Measurements from ENCODE around the gene RNF44.

The RNF44 gene

DNA sequence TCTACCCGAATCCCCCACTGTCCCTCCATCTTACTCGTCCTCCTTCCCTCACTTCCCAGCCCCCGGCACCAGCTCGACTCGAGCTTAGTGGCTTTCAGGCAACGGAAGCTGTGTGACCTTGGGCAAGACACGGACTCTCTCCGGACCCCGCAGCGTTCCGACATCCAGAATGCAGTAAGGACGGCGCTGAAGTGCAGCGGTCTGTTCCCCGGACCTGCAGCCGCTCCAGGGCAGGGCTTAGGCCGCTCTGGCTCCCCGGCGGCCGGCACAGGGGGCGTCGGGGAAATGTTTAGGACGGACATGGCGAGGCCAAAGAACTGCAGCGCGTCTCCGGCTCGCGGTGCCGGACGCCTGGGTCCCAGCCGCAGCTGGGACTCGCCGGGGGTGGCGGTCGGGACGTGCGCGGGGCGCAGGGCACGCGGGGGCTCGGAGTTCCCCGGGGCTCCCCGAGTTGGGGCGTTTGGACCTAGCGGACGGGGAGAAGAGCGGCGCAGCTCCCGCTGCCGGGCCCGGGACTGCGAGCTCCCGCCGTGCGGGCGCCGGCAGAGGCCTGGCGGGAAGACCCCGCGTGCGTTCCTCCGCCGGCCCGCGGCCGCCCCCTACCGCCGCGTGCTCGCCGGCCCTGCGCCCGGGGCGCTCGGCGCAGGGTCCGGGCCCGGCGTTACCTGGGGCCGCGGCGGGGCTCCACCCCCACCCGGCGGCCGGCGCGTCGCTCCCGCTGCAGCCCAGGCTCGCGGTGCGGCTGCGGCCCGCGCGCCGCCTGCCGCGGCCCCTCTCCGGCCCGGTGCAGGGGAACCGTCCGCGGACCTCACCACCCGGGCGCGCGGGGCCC, 5.6 kb upstream of the RNF44 start:
- peak; percentile 64 for DNase-seq (ENCODE audit: extremely low spot score)
- TF ChIP-seq, protein P1, sequence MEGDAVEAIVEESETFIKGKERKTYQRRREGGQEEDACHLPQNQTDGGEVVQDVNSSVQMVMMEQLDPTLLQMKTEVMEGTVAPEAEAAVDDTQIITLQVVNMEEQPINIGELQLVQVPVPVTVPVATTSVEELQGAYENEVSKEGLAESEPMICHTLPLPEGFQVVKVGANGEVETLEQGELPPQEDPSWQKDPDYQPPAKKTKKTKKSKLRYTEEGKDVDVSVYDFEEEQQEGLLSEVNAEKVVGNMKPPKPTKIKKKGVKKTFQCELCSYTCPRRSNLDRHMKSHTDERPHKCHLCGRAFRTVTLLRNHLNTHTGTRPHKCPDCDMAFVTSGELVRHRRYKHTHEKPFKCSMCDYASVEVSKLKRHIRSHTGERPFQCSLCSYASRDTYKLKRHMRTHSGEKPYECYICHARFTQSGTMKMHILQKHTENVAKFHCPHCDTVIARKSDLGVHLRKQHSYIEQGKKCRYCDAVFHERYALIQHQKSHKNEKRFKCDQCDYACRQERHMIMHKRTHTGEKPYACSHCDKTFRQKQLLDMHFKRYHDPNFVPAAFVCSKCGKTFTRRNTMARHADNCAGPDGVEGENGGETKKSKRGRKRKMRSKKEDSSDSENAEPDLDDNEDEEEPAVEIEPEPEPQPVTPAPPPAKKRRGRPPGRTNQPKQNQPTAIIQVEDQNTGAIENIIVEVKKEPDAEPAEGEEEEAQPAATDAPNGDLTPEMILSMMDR (IDR thresholded peaks at IDR 0.05; ENCODE audit: control extremely low read depth, extremely low read depth, low read depth, missing control alignments) = peak; percentile 61
- ChIA-PET POLR2A (interaction anchor here (0.5 to 0.6 kb wide), 4 partner anchors 21 to 366 kb away, joined by 3 to 7 read pairs (median 4); partner anchors contain the start of gene FAF2), CTCF (interaction anchor here (0.7 to 2.8 kb wide), 17 partner anchors 8 to 181 kb away, joined by 3 to 32 read pairs (median 5); partner anchors contain the start of genes CLTB, KIAA1191 and TSPAN17)

DNA sequence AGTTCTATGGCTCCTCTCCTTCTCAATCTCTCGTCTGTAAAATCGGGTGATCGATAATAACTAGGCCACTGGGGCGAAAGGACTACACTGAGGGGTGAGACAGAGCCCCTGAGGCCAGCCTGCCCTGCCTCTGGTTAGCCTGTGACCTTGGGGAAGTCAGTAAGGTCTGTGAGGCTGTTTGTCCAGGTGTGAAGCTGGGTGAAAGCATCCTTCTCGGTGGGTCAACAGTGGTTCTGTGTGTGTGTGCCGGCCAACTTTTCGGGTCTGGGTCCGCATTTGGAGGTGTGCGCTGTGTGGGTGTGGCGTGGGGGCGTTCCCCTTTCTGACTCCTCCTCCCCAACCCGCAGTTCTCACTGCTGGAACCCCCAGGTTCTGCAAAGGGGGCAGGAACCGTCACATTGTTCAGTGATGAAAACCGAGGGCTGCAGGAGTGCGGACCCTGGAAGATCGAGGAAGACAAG, 5.0 kb upstream of the RNF44 start:
- POLR2A ChIA-PET = no interaction called here
- no peak for DNase-seq (ENCODE audit: extremely low spot score)
- CTCF ChIA-PET = interaction anchor here (0.8 to 2.8 kb wide), 8 partner anchors 8 to 135 kb away, joined by 3 to 32 read pairs (median 4); partner anchors contain the start of gene CLTB
- TF ChIP-seq, protein P1 (IDR thresholded peaks at IDR 0.05; ENCODE audit: control extremely low read depth, extremely low read depth, low read depth, missing control alignments) = no peak

DNA sequence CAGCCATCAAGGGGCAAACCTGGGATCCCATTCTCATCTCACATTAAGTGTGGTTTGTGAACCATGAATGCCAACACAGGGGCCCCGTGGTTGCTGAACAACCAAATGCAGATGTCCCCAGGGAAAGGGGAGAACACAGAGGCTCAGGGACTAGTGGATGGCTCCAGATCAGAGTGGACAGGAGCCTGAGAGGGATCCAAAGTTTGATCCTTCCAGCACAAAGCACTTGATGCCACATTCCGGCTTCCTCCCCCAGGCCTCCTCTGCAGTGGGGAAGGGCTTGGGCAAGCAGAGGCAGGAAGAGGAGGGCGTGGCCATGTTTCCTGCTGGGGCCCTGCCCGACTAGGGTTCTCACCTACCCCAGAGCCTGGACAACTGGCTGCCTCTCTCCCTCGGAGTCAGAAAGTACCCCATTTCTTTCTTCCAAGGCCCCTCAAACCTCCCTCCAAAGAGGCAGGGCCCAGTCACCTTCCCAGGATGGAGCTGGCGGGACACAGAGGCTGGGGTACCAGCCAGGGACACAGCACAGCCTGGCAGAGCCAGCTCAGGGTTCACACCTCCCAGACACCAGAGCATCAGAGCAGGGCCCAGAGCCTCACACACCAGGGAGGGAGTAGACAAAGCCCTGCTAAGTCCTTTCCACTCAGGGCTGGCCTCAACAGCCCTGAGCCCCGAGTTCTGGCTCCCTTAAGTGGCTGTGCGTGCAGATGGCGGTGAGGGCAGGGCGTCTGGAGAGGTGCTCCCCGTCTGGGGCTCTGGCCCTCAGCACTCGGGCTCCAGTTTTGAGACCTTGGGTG, 4.3 kb upstream of the RNF44 start:
- POLR2A ChIA-PET = no interaction called here
- CTCF ChIA-PET = interaction anchor here (1.4 to 2.8 kb wide), 3 partner anchors 33 to 125 kb away, joined by 3 to 32 read pairs (median 15); partner anchors contain the start of genes CLTB and FAF2
- TF ChIP-seq, protein P1 (IDR thresholded peaks at IDR 0.05; ENCODE audit: control extremely low read depth, extremely low read depth, low read depth, missing control alignments) = no peak

DNA sequence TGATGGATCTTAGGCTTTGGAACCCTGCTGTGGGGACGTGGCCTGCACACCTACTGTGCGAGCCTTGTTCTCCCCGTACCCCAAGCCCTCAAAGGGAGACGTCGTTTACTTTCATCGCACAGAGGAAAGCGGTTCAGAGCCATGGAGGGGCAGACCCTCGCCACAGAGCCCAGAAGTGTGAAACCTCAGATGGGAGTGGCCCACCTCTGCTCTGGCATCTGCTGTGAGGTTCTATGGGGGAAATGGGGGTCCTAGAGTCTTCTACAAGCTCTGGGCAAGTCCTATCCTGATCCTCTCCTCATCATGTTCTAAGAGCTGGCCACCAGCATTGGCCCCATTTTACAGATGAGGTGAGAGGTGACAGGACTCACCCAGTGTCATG, 3.7 kb upstream of the RNF44 start:
- TF ChIP-seq, protein P1 (IDR thresholded peaks at IDR 0.05; ENCODE audit: control extremely low read depth, extremely low read depth, low read depth, missing control alignments) = no peak
- ChIA-PET CTCF (interaction anchor here (2.8 kb wide), 1 partner anchor 93 kb away, joined by 15 read pairs; the partner anchor contains the start of gene FAF2), POLR2A (no interaction called here)
- DNase-seq (ENCODE audit: extremely low spot score) = no peak

More for the DNA sequence above, 4.3 kb upstream of the RNF44 start:
- DNase-seq (ENCODE audit: extremely low spot score) = no peak

DNA sequence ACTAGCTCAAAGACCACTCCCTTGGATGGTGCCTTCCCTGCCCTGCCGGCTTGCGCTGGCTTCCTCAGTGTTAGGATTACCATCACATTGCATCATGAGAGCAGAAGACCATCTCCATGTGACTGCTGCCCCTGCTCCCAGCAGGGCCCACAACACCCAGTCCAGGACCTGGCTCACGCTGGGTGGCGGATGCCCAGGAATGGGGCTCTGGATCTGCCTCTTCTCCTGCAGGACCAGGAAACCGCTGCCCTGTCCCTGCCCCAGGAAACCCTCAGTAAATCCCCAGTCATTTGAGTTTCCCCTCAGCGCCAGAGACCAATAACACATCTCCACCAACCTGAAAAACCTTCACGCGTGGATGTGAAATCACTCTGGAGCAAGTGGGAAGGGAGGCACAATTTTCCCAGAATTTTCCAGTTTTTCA, 3.3 kb upstream of the RNF44 start:
- ChIA-PET POLR2A (no interaction called here), CTCF (interaction anchor here (2.8 kb wide), 1 partner anchor 93 kb away, joined by 15 read pairs; the partner anchor contains the start of gene FAF2)

More for the DNA sequence above, 3.3 kb upstream of the RNF44 start:
- TF ChIP-seq, protein P1 (IDR thresholded peaks at IDR 0.05; ENCODE audit: control extremely low read depth, extremely low read depth, low read depth, missing control alignments) = no peak
- DNase-seq (ENCODE audit: extremely low spot score) = no peak
